ENCODE results near the gene CACTIN. TPM values are rescaled to one million over a fixed set of nuclear protein-coding genes. Genes with fewer than 3 reads are reported as not detected.
"Not testable (repeated sequence)": the region's sequence is repeated elsewhere in the genome, so short reads cannot be mapped to it uniquely, and the experiment has no call there.

Gene CACTIN
- total RNA-seq, 3 donors from 2014 or later: 22.4 to 26.8 (median 22.6) TPM

GRCh38 chr19:3631053-3631861 is 4.7 kb upstream of the CACTIN start:
- H3K36me3 ChIP-seq (ENCODE audit: low read depth): no peaks in the 10 kb centered on the region
- no peak overlapping the region for H3K4me3 ChIP-seq
- H3K9me3 ChIP-seq: no peaks in the 10 kb centered on the region
- peaks cover 7% of the 10 kb centered on the region for H3K4me1 ChIP-seq (ENCODE audit: low read depth)
- DNase-seq (peak in 1 of 3 donors; percentile 45), ATAC-seq (no peak)
- intact Hi-C loops (cut with DNase I, micrococcal nuclease): no loop called here
- TF ChIP-seq, protein P1, sequence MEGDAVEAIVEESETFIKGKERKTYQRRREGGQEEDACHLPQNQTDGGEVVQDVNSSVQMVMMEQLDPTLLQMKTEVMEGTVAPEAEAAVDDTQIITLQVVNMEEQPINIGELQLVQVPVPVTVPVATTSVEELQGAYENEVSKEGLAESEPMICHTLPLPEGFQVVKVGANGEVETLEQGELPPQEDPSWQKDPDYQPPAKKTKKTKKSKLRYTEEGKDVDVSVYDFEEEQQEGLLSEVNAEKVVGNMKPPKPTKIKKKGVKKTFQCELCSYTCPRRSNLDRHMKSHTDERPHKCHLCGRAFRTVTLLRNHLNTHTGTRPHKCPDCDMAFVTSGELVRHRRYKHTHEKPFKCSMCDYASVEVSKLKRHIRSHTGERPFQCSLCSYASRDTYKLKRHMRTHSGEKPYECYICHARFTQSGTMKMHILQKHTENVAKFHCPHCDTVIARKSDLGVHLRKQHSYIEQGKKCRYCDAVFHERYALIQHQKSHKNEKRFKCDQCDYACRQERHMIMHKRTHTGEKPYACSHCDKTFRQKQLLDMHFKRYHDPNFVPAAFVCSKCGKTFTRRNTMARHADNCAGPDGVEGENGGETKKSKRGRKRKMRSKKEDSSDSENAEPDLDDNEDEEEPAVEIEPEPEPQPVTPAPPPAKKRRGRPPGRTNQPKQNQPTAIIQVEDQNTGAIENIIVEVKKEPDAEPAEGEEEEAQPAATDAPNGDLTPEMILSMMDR (IDR thresholded peaks at IDR 0.05): no peak

DNA sequence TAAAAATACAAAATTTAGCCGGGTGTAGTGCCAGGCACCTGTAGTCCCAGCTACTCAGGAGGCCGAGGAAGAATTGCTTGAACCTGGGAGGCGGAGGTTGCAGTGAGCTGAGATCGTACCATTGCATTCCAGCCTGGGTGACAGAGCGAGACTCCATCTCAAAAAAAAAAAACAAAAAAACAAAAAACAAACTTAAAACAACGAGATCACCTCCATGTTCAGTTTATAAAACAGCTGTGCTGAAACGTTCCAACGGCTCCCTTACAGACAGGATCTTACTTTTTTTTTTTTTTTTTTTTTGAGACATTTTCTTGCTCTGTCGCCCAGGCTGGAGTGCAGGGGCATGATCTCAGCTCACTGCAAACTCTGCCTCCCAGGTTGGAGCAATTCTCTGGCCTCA is 2.2 kb upstream of the CACTIN start:
- intact Hi-C loops (cut with DNase I, micrococcal nuclease); H3K9me3 ChIP-seq; H3K36me3 ChIP-seq (ENCODE audit: low read depth); H3K4me3 ChIP-seq; ATAC-seq; DNase-seq: not testable (repeated sequence)
- peaks cover 18% of the 10 kb centered on the region for H3K4me1 ChIP-seq (ENCODE audit: low read depth)

DNA sequence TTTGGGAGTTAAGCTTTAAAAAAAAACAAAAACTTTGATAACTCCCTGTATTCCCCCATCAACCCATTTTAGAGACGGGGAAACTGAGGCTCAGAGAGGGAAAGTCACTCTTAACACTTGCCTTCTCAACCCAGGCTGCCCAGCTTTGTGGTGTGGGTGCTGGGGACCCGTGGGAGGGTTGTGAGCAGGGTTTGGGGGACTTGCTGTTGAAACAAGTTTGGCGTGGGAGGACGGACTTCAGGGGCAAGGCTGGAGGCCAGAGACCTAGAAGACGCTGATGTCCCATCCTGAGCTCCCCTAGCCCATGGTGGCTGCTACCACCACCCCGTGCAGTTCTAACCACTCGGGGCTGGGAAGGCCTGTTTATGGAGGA is 747 bp upstream of the CACTIN start:
- H3K4me3 ChIP-seq: no peak overlapping the region

GRCh38 chr19:3625996-3626472 is 556 bp downstream of the CACTIN start:
- intact Hi-C loops (cut with DNase I, micrococcal nuclease): no loop called here
- H3K4me1 ChIP-seq (ENCODE audit: low read depth): peaks cover 18% of the 10 kb centered on the region
- peak overlapping the region; percentile 96 for H3K4me3 ChIP-seq
- no peaks in the 10 kb centered on the region for H3K9me3 ChIP-seq
- ATAC-seq: peak; percentile 6
- H3K36me3 ChIP-seq (ENCODE audit: low read depth): no peaks in the 10 kb centered on the region
- DNase-seq: no peak
- TF ChIP-seq, protein P1 (IDR thresholded peaks at IDR 0.05): no peak

More for the DNA sequence above, 747 bp upstream of the CACTIN start:
- TF ChIP-seq, protein P1 (IDR thresholded peaks at IDR 0.05): no peak
- Histone ChIP-seq H3K36me3 (ENCODE audit: low read depth) (no peaks in the 10 kb centered on the region), H3K4me1 (ENCODE audit: low read depth) (peaks cover 18% of the 10 kb centered on the region), H3K9me3 (no peaks in the 10 kb centered on the region)
- DNase-seq (peak in 1 of 3 donors; percentile 48), ATAC-seq (no peak)
- intact Hi-C loops (cut with DNase I, micrococcal nuclease): no loop called here

GRCh38 chr19:3623716-3624115 is 2.9 kb downstream of the CACTIN start:
- TF ChIP-seq, protein P1 (IDR thresholded peaks at IDR 0.05): no peak
- no peak overlapping the region for H3K4me3 ChIP-seq
- H3K4me1 ChIP-seq (ENCODE audit: low read depth): peaks cover 18% of the 10 kb centered on the region
- no peaks in the 10 kb centered on the region for H3K9me3 ChIP-seq
- DNase-seq (no peak), ATAC-seq (no peak)
- intact Hi-C loops (cut with DNase I, micrococcal nuclease): no loop called here
- H3K36me3 ChIP-seq (ENCODE audit: low read depth): no peaks in the 10 kb centered on the region

- TF ChIP-seq, protein P1 (IDR thresholded peaks at IDR 0.05): no peak
- Histone ChIP-seq H3K4me1 (ENCODE audit: low read depth) (peaks cover 14% of the 10 kb centered on the region), H3K9me3 (no peaks in the 10 kb centered on the region), H3K4me3 (no peak overlapping the region), H3K36me3 (ENCODE audit: low read depth) (no peaks in the 10 kb centered on the region)
- no peak for ATAC-seq
- intact Hi-C loops (cut with DNase I, micrococcal nuclease): no loop called here
- no peak for DNase-seq
Observed at GRCh38 chr19:3622224-3622623, 4.4 kb downstream of the CACTIN start.

All from mucosa of descending colon (tissue), 3 donors.